Panc1 (cell line): Measurements from ENCODE around the gene CDKAL1. TPM values are rescaled to one million over a fixed set of nuclear protein-coding genes. Genes with fewer than 3 reads are reported as not detected.
A peak's percentile ranks its signal among the peaks of the same experiment; 100 is the strongest.

Experiments used
- ATAC-seq: fragments of 200-7000 bp; cut with Tn5 transposase; 2 replicates; pipeline ENCODE4 v1.9.1; 2020; ENCODE audit warnings: mild to moderate bottlenecking, moderate library complexity
- BruUV-seq: library from RNA; stranded (reverse); fragments of 400-500 nt; replicated peaks from 2 replicates; lab custom pipeline; 2021; lab: Mats Ljungman, UMichigan
- CTCF ChIA-PET: fragments of 300-600 bp; sonication (Branson Sonifier 250); formaldehyde crosslinking; loops from one replicate; lab custom pipeline; 2022; ENCODE audit warnings: antibody characterized with exemption; lab: Charles Lee
- POLR2A ChIA-PET: fragments of 300-600 bp; sonication (Branson Sonifier 250); formaldehyde crosslinking; loops from one replicate; lab custom pipeline; 2022; ENCODE audit warnings: antibody characterized with exemption; lab: Charles Lee
- DNase-seq: peaks from one replicate; pipeline ENCODE4 v3.0.0-alpha.2; 2010; ENCODE audit warnings: low read depth, low spot score
- H3K27ac ChIP-seq: 2 replicates; pipeline ENCODE4 v1.5.1; 2011; ENCODE audit warnings: mild to moderate bottlenecking, low read length, inconsistent platforms
- H3K27me3 ChIP-seq: fragments of 200-500 bp; sonication (Bioruptor generic); 2 replicates; pipeline ENCODE4 v1.6.0; 2014; ENCODE audit warnings: low read length, inconsistent platforms; ENCODE audit not compliant: control insufficient read depth, insufficient read depth
- H3K36me3 ChIP-seq: fragments of 200-500 bp; sonication (Bioruptor generic); 2 replicates; pipeline ENCODE4 v1.5.1; 2014; ENCODE audit warnings: inconsistent platforms, mild to moderate bottlenecking, low read length, moderate library complexity; ENCODE audit not compliant: control insufficient read depth, insufficient read depth
- H3K4me1 ChIP-seq: 2 replicates; pipeline ENCODE4 v1.5.1; 2011; ENCODE audit warnings: inconsistent platforms, mild to moderate bottlenecking, low read length, moderate library complexity; ENCODE audit not compliant: control insufficient read depth, insufficient read depth
- H3K4me3 ChIP-seq, 2 experiments: 2 replicates each; pipeline ENCODE4 v1.5.1; 2011 to 2012; ENCODE audit warnings: low read depth in 2 of 2, low read length in 2 of 2, mild to moderate bottlenecking in 2 of 2, inconsistent platforms in 1 of 2, moderate library complexity in 1 of 2
- H3K9me3 ChIP-seq: fragments of 200-500 bp; sonication (Bioruptor generic); 2 replicates; pipeline ENCODE4 v1.5.1; 2014; ENCODE audit warnings: low read depth, mild to moderate bottlenecking, inconsistent platforms, low read length, moderate library complexity; ENCODE audit not compliant: control insufficient read depth, insufficient read depth
- CTCF ChIP-seq: fragments of 450-650 bp; IDR thresholded peaks from 2 replicates; pipeline ENCODE4 v1.5.1; 2017; ENCODE audit warnings: mild to moderate bottlenecking
- POLR2AphosphoS5 ChIP-seq: IDR thresholded peaks from 2 replicates; pipeline ENCODE4 v1.6.1; 2012; ENCODE audit warnings: mild to moderate bottlenecking, low read depth, low read length, moderate library complexity
- SIN3A ChIP-seq: IDR thresholded peaks from 2 replicates; pipeline ENCODE4 v1.6.1; 2012; ENCODE audit warnings: low read depth, mild to moderate bottlenecking, low read length, moderate library complexity, borderline replicate concordance; ENCODE audit not compliant: insufficient read depth
- TCF7L2 ChIP-seq: IDR thresholded peaks from 2 replicates; pipeline ENCODE4 v1.6.1; 2011; ENCODE audit warnings: mild to moderate bottlenecking, low read depth, low read length, inconsistent platforms
- in situ Hi-C: cut with HindIII; loops from 2 replicates; pipeline ENCODE4 v1.10.0; 2016; ENCODE audit warnings: low sequenced_read_pairs, low pct_unique_long_range_greater_than_20kb
- intact Hi-C: fragments of 100-400 bp; cut with micrococcal nuclease; formaldehyde crosslinking; loops from one replicate; pipeline ENCODE4 v1.10.0; 2022; ENCODE audit not compliant: unreplicated experiment
- total RNA-seq: library from RNA; stranded (reverse); gene quantifications from one replicate; pipeline ENCODE4 v1.2.1, GENCODE V29; 2021; ENCODE audit not compliant: unreplicated experiment
- TF ChIP-seq, protein P1 (sequence below), 2 experiments: IDR thresholded peaks; 2 replicates each; pipeline ENCODE4 v1.6.1; 2011 to 2012; ENCODE audit warnings: low read depth in 2 of 2, control low read depth in 1 of 2, low read length in 1 of 2, mild to moderate bottlenecking in 1 of 2, moderate library complexity in 1 of 2; ENCODE audit not compliant: insufficient read depth in 1 of 2

Gene CDKAL1
- total RNA-seq, 1 experiment from 2014 or later, result 14.5 TPM

- DNase-seq (no peak), ATAC-seq (no peak)
- Histone ChIP-seq H3K9me3 (no peaks in the 10 kb centered on the region), H3K27ac (peak overlapping the region; percentile 7; the same call in 1 of the 2 replicates), H3K27me3 (no peaks in the 10 kb centered on the region), H3K4me3 (no peak overlapping the region), H3K4me1 (peaks cover 13% of the 10 kb centered on the region; the same call in 1 of the 2 replicates), H3K36me3 (no peaks in the 10 kb centered on the region)
- in situ Hi-C loops, result no loop called here
- intact Hi-C loops, result no loop called here
- TF ChIP-seq SIN3A, result no peak
- no peak for TF ChIP-seq POLR2AphosphoS5
- no peak for TF ChIP-seq TCF7L2
- no peak for TF ChIP-seq CTCF
- TF ChIP-seq, protein P1, sequence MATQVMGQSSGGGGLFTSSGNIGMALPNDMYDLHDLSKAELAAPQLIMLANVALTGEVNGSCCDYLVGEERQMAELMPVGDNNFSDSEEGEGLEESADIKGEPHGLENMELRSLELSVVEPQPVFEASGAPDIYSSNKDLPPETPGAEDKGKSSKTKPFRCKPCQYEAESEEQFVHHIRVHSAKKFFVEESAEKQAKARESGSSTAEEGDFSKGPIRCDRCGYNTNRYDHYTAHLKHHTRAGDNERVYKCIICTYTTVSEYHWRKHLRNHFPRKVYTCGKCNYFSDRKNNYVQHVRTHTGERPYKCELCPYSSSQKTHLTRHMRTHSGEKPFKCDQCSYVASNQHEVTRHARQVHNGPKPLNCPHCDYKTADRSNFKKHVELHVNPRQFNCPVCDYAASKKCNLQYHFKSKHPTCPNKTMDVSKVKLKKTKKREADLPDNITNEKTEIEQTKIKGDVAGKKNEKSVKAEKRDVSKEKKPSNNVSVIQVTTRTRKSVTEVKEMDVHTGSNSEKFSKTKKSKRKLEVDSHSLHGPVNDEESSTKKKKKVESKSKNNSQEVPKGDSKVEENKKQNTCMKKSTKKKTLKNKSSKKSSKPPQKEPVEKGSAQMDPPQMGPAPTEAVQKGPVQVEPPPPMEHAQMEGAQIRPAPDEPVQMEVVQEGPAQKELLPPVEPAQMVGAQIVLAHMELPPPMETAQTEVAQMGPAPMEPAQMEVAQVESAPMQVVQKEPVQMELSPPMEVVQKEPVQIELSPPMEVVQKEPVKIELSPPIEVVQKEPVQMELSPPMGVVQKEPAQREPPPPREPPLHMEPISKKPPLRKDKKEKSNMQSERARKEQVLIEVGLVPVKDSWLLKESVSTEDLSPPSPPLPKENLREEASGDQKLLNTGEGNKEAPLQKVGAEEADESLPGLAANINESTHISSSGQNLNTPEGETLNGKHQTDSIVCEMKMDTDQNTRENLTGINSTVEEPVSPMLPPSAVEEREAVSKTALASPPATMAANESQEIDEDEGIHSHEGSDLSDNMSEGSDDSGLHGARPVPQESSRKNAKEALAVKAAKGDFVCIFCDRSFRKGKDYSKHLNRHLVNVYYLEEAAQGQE (IDR thresholded peaks at IDR 0.05; ENCODE audit: insufficient read depth in 1 of 2, low read depth in 2 of 2, low read length in 1 of 2), result no peak
- ChIA-PET POLR2A (interaction anchor here (0.6 kb wide), 1 partner anchor 729 kb away, joined by 3 read pairs; no protein-coding TSS in a partner anchor), CTCF (no interaction called here)
- no TSS peak for BruUV-seq
Observed at GRCh38 chr6:20931772-20932171, 397.5 kb downstream of the CDKAL1 start.

- ChIA-PET POLR2A (interaction anchor here (0.6 kb wide), 1 partner anchor 730 kb away, joined by 3 read pairs; no protein-coding TSS in a partner anchor), CTCF (no interaction called here)
- no TSS peak for BruUV-seq
- Histone ChIP-seq H3K27ac (peak overlapping the region; percentile 58; the same call in 1 of the 2 replicates), H3K27me3 (no peaks in the 10 kb centered on the region), H3K4me3 (no peak overlapping the region), H3K9me3 (no peaks in the 10 kb centered on the region), H3K4me1 (peaks cover 13% of the 10 kb centered on the region; the same call in 1 of the 2 replicates), H3K36me3 (no peaks in the 10 kb centered on the region)
- in situ Hi-C loops (no loop called here), intact Hi-C loops (no loop called here)
- no peak for DNase-seq
- no peak for TF ChIP-seq SIN3A
- no peak for TF ChIP-seq POLR2AphosphoS5
- TF ChIP-seq, protein P1 (IDR thresholded peaks at IDR 0.05; ENCODE audit: insufficient read depth in 1 of 2, low read depth in 2 of 2, low read length in 1 of 2), result no peak
- TF ChIP-seq TCF7L2, result no peak
- TF ChIP-seq CTCF, result no peak
- ATAC-seq, result no peak
Observed at GRCh38 chr6:20932284-20932683, 398.0 kb downstream of the CDKAL1 start.
